ENCODE data around the gene MTARC1.

The MTARC1 gene

GRCh38 chr1:220803401-220804201 is 16.9 kb downstream of the MTARC1 start:
- in situ Hi-C loops (cut with MboI; ENCODE audit: low sequenced_read_pairs), result loop anchor here (25.0 kb wide), 1 partner anchor 634 kb away; no protein-coding TSS in a partner anchor

DNA sequence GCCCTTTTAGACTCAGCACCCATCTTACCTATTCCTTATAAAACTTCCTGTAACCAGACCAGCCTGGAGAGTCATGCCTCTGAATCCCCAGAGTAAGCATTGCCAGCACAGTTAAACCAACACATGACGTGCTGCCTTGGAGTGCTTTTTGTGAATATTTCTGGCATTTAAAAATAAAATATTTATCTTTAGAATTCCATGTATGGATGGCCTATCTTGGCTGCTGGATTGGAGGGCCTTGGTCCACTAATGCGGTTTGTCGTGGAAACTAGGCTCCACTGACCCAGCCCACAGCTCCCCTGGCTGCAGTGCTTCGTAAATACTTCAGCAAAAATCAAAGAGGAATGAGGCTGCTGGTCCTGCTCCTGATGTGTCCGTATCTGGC is 17.5 kb downstream of the MTARC1 start:
- in situ Hi-C loops (cut with MboI; ENCODE audit: low sequenced_read_pairs), result loop anchor here (25.0 kb wide), 1 partner anchor 633 kb away; no protein-coding TSS in a partner anchor

- in situ Hi-C loops (cut with MboI; ENCODE audit: low sequenced_read_pairs), result loop anchor here (25.0 kb wide), 1 partner anchor 631 kb away; no protein-coding TSS in a partner anchor
These were observed 19.7 kb downstream of the MTARC1 start for GRCh38 chr1:220806408-220806807.

GRCh38 chr1:220807726-220808125 is 21.0 kb downstream of the MTARC1 start:
- in situ Hi-C loops (cut with MboI; ENCODE audit: low sequenced_read_pairs), result loop anchor here (25.0 kb wide), 1 partner anchor 630 kb away; no protein-coding TSS in a partner anchor

GRCh38 chr1:220808345-220809186 is 21.9 kb downstream of the MTARC1 start:
- in situ Hi-C loops (cut with MboI; ENCODE audit: low sequenced_read_pairs), result loop anchor here (25.0 kb wide), 1 partner anchor 629 kb away; no protein-coding TSS in a partner anchor

DNA sequence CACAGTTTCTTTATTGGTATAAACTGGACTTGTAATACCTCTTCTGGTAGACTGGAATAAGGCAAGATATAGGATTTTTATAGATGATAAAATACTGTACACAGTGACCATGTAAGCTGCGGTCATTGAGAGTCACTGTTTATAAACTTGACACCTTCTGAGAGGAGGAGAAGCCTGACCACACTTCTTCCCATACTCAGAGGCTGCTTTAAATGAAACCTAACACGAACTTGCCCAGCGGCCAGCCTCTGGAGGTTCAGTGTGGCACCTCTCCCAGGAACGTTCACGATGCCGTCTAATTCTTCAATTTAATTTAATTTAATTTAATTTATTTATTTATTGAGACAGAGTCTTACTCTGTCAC is 22.5 kb downstream of the MTARC1 start:
- in situ Hi-C loops (cut with MboI; ENCODE audit: low sequenced_read_pairs), result loop anchor here (25.0 kb wide), 1 partner anchor 628 kb away; no protein-coding TSS in a partner anchor

DNA sequence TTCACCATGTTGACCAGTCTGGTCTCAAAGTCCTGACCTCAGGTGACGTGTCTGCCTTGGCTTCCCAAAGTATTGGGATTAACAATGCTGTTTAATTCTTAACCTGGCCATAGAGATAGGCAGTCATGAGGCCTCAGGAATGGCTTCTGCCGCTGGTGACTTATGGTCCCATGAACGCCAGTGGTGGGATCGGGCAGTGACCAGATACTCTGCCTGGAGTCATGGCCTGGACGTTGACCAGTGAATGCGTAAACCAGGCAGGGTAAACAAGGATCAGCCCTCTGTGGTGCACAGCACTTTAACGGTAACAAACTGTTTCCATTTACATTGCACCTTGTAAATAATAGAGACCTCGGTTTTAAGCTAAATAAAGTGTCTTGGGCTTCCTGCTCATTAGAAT is 23.0 kb downstream of the MTARC1 start:
- in situ Hi-C loops (cut with MboI; ENCODE audit: low sequenced_read_pairs), result loop anchor here (25.0 kb wide), 1 partner anchor 628 kb away; no protein-coding TSS in a partner anchor

GRCh38 chr1:220810179-220810653 is 23.5 kb downstream of the MTARC1 start:
- in situ Hi-C loops (cut with MboI; ENCODE audit: low sequenced_read_pairs), result loop anchor here (25.0 kb wide), 1 partner anchor 627 kb away; no protein-coding TSS in a partner anchor

- in situ Hi-C loops (cut with MboI; ENCODE audit: low sequenced_read_pairs), result loop anchor here (25.0 kb wide), 1 partner anchor 626 kb away; no protein-coding TSS in a partner anchor
These were observed 24.2 kb downstream of the MTARC1 start for GRCh38 chr1:220810963-220811362.

DNA sequence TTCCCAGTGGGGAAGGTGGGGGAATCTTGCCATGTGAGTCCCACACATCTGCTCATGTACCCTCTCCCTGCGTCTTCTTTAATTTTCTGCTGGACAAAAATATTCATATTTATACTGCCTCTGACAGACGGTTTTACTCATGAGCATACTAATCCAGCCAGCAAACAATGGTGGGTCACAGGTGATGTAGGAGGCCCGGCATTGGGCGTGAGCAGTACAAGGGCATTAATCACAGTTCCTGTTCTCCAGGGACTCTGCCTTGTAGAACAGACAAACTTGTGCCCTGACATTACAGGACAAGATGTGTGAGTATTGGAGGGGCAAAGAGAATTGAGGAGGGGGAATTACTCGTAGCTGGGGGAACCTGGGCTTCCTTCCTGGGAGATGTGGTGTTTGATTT is 25.0 kb downstream of the MTARC1 start:
- in situ Hi-C loops (cut with MboI; ENCODE audit: low sequenced_read_pairs), result loop anchor here (25.0 kb wide), 1 partner anchor 626 kb away; no protein-coding TSS in a partner anchor

- in situ Hi-C loops (cut with MboI; ENCODE audit: low sequenced_read_pairs), result loop anchor here (25.0 kb wide), 1 partner anchor 625 kb away; no protein-coding TSS in a partner anchor
These were observed 25.6 kb downstream of the MTARC1 start for GRCh38 chr1:220812308-220812707.

GRCh38 chr1:220813013-220813412 is 26.3 kb downstream of the MTARC1 start:
- in situ Hi-C loops (cut with MboI; ENCODE audit: low sequenced_read_pairs), result loop anchor here (25.0 kb wide), 1 partner anchor 624 kb away; no protein-coding TSS in a partner anchor

DNA sequence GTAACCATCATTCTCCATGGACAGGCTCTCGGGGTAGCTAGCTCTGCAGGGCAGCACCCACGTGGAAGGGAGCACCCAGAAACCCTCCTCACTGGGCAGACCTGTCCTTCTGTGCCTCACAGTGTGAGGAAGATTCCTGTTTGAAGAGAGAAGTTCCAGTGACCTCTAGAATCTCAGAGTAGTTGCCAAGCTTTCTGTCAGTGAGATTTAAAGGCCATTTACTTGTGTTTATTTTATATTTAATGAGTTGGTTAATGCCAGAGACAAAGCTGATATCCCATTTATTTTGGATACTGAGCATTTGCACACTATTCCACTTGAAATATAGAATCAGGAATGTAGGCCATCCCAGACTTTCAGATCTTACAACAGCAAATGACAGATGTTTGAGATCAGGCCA is 28.7 kb downstream of the MTARC1 start:
- in situ Hi-C loops (cut with MboI; ENCODE audit: low sequenced_read_pairs), result loop anchor here (25.0 kb wide), 1 partner anchor 622 kb away; no protein-coding TSS in a partner anchor

- in situ Hi-C loops (cut with MboI; ENCODE audit: low sequenced_read_pairs), result loop anchor here (25.0 kb wide), 1 partner anchor 619 kb away; no protein-coding TSS in a partner anchor
These were observed 31.2 kb downstream of the MTARC1 start for GRCh38 chr1:220817907-220818306.

DNA sequence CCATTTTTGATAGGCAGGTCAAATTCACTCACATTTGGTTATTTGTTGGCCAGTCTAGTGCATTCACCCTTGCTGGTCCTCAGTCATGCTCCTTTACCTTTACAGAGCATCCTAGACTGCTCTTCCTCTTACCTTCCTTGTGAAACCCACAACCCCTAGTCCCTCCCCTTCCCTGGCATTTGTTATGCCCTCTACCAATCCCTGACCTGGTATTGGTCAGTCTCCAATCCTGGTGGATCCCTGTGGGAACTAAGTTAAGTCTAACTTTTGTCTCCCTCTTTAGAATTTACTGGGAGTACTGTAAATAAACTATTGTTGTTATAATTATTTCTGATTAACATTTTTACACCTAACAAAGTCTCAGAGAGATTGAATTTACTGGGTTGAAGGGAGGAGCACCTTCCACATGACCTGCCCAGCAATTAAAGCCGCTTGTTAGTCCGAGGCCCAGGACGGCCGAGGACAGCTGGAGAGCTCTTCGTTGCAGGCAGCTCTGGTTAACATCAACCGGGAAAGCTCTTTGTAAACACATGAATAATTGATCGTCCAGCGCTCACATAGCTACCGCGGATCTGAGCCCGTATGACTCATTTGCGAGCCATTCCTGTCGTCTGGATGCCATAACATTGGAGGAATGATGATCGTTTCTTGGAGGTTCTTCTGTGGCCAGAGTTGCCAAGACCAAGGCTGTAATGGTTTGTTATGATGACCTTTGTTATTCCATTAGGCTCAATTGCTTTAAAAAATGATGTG is 31.9 kb downstream of the MTARC1 start:
- in situ Hi-C loops (cut with MboI; ENCODE audit: low sequenced_read_pairs), result loop anchor here (25.0 kb wide), 1 partner anchor 619 kb away; no protein-coding TSS in a partner anchor

- in situ Hi-C loops (cut with MboI; ENCODE audit: low sequenced_read_pairs), result loop anchor here (25.0 kb wide), 1 partner anchor 618 kb away; no protein-coding TSS in a partner anchor
These were observed 32.8 kb downstream of the MTARC1 start for GRCh38 chr1:220819467-220820026.

DNA sequence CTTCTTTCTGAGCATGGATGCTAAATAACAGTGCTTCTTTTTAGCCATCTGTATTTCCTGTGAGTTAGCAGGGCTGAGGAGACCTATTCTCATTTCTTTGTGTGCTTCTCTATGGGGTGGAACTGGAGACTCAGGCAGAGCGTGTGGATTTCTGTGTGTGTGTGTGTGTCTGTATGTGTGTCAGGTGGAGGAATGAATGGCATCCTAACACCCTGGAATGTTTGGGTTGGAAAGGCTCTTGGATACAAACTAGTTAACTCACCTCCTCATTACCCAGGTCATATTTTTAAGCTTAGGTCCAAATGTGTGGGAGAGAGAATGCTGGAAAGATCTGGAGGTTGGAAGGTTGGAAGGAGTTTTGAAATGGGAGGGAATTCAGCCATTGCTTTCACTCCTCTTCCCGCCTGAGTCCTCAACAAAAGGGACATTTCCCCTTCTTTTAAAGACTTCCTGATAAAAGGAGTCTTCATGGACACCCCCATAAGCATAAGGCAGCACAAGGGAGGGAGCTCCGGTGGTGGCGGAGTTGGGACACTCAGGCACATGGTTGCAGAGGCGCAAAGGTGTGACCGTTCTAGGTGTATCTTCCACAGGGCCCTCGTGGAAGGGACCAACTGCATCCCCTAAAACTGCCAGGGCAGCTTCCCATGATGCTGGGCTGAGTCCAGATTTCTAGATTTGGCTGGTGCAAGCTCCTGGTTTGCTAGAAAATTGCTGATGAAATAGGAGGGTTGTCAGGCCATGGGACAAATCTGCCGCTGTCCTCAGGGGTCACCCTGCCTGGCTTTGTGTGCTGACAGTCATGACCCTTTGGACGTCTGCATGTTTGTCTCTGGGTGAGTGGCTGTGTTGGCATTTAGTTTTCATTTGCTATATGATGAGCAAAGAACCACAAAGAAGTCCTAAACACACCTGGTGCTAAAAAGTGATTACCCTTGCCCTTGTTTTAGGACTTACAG is 37.6 kb downstream of the MTARC1 start:
- in situ Hi-C loops (cut with MboI; ENCODE audit: low sequenced_read_pairs), result loop anchor here (25.0 kb wide), 1 partner anchor 613 kb away; no protein-coding TSS in a partner anchor

DNA sequence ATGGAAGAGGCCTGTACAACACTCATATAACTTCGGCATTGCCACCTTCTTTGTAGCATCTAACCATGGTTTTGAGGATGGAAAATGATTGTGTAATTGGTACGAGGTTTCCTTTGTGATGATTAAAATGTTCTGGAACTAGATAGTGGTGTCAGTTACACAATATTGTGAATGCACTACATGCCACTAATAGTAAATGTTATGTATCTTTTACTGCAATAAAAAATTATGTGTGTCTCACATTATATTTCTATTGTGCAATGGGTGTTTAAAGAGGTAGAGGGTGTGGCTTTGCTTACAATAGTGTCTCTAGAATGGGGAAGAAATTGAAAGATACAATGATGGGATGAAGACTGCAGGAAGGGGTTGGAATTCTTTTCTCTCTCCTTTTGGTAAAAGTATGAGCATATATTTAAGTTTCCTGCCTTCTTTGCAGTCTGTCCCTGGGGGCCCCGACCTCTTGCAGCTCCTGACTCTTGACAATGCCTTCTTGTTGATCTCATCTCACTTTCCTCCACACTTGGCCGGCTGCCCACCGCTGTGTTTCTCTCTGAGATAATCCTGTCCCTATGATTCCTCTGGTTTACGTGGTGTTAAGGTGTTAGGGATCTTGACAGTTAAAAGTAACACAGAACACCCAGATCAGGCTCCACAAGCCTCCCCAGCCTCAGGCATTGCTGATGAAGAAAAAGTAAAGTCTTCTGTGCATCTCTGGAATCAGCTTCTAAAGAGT is 39.3 kb downstream of the MTARC1 start:
- in situ Hi-C loops (cut with MboI; ENCODE audit: low sequenced_read_pairs), result no loop called here
